HG03280 (cell line): Measurements from ENCODE around the gene PITPNM1.
"Not testable (repeated sequence)": the region's sequence is repeated elsewhere in the genome, so short reads cannot be mapped to it uniquely, and the experiment has no call there.

Experiments
- ATAC-seq: cut with Tn5 transposase; IDR thresholded peaks from one replicate; pipeline ENCODE4 v1.9.1; 2021; ENCODE audit warnings: mild to moderate bottlenecking, moderate library complexity; ENCODE audit not compliant: unreplicated experiment

Gene PITPNM1

DNA sequence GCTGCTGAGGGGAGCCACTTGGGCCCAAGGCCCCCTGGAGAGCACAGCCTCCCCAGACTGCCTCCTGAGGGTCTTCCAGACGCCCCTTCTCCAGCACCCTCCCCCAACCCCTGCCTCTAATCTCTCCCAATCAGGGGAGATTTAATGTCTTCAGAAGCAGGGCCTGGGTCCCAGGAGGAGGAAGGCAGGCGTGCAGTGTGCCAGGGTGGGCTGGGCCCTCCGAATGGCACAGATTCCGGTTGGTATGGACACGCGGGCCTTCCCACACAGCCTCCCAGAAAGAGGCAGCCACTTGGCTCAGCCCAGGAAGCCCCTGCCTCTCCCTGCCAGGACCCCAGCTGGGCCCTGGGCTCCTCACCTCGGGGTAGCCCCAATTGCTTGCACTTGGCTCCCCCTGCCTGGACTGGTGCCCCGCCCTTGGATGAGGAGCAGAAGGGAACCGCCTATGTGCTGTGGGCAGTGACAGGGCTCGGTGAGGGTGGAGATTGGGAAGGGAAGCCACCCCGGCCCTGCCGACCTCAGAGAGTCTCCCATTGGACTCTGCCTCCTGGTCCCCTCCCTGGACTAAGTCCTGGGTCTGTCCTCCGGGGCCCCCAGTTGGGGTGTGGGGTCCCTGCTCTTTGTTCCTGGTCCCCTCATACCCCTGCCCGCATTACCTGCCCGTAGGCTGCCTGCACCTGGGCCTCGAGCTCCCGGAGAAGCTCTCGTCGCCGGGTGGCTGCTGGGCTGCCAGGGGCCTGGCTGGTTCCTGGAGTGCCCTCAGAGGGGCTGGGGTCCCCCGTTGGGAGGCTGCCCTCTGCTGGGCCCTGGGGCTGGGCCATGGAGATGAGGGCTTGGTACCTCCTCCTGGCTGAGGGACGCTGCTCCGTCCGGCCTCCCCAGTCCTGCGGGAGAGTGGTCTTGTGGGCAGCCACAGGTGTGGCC, 18.7 kb upstream of the PITPNM1 start:
- ATAC-seq: no peak

- ATAC-seq: no peak
Measured at GRCh38 chr11:67522844-67523555, 17.8 kb upstream of the PITPNM1 start, which contains the start of gene CABP2. Gene CABP2, minus strand, starts transcription at chr11:67523446. Its CDS starts 120 bp downstream, at chr11:67523326.

DNA sequence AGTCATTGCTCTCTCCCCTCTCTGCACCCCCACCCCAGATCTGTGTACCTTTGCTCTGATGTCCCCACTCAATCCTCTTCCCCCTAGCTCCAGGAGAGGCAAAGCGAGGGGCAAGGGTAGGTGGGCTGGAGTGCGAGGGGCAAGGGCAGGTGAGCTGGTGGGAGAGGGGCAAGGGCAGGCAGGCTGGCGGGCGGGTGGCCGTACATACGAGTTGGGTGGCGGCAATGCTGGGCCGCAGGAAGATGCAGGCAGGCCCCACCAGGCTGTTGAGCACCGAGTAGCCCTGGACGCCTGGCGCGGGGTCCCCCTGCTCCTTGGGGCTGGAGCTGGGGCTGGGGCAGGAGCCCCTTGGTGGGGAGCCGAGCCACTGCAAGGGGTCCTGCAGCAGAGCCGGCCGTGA, 17.2 kb upstream of the PITPNM1 start:
- ATAC-seq: no peak

GRCh38 chr11:67521924-67522323, 16.8 kb upstream of the PITPNM1 start:
- ATAC-seq: no peak

DNA sequence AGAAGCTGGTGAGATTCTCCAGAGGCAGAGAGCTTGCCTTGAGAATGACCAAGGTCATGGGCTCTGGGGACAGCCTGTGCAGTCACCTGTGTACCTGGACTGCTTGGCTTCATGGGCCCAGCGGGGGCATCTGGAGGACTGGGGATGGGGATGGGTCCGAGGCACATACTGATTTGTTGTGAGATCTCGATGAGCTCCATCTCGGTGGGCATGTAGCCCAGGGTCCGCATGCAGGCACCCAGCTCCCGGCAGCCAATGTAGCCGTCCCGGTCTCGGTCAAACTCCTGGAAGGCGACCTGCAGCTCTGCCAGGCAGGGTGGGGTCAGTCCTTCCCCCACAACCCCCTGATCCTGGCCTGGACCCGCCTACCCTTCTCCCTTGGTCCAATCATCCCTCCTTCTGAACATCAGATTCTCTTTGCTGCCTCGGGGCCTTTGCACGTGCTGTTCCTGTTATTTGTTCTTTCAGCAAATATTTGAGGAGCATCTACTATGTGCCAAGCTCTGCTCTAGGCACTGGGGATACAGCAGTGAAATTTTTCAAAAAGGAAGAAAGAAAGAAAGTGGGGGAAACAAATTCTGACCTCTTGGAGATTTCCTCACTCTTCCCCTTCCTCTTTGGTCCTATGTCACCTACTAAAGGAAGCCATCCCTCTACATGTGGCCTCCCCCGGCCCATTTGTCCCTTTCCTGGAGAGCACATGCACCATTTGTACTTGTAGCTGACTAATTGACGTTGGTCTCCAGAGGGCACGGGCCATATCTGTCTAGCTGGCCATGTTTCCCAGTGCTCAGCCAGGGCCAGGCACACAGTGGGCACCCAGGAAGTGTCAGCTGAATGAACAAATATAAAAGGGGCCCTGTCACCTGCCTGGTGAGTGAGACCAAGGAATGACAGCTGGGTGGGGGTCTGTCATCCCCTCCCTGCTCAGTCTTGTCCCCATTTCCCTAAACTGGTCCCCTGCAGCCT, 16.0 kb upstream of the PITPNM1 start:
- no peak for ATAC-seq

GRCh38 chr11:67519726-67520125, 14.6 kb upstream of the PITPNM1 start:
- ATAC-seq: no peak

GRCh38 chr11:67517784-67518552, 12.8 kb upstream of the PITPNM1 start:
- no peak for ATAC-seq

DNA sequence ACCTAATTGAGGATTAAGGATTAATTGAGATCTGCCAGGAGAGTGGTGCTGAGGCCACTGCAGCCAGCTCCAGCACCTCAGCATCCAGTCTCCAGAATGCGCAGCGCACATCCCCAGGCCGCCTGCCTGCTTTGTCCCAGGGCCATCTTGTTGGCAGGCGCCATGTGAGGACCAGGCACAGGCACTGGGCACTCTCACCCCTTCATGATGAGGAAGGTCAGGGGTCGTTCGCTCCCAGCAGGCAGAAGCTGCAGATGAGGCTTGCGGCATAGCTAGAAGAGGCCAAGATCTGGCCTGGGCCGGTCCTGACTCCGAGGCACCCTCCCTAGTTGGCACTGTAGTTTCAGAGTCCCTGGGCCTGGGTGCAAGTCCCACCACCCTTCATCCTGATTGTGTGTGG, 11.6 kb upstream of the PITPNM1 start:
- no peak for ATAC-seq

- ATAC-seq: no peak
Measured at GRCh38 chr11:67514116-67514515, 9.0 kb upstream of the PITPNM1 start.

DNA sequence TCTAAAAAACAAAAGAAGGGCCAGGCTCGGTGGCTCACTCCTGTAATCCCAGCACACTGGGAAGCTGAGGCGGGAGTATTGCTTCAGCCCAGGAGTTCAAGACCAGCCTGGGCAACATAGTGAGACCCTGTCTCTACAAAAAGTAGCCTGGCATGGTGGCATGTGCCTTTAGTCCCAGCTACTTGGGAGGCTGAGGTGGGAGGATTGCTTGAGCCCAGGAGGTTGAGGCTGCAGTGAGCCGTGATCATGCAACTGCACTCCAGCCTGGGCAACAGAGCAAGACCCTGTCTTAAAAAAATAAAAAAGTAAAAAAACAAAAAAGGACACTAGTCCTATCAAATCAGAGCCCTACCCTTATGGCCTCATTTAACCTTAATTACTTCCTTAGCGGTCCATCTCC, 6.4 kb upstream of the PITPNM1 start:
- not testable (repeated sequence) for ATAC-seq

GRCh38 chr11:67510023-67510345, 4.8 kb upstream of the PITPNM1 start:
- no peak for ATAC-seq

DNA sequence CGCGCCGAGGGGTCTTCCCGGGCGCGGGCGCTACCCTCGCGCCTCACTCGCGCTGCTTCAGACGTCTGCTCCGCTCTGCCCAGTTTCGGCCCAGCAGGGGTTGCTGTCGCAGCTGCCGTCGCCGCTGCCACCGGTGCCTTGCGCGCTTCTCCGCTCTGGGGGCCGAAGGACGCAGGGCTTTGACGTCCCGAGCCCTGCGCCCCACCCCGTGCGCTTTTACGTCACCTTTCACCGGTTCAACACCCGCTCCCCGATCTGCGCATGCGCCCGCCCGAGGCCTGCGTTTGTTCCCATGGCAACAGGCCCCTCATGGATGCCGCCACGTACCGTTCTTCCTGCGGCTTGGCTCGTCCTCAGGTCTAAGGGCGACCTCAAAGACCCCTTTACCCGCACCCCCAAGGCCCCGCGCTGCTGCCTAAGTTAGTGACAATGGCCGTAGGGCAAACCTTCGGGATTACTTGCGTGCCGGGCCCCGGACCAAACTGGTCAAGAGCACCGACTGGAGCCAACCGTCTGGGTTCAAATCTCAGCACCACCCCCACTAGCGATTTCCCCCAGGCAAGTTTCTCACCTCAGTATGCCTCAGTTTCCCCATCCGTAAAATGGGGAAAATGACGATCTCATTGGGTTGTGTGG, 3.4 kb upstream of the PITPNM1 start:
- peak; percentile 39 for ATAC-seq

DNA sequence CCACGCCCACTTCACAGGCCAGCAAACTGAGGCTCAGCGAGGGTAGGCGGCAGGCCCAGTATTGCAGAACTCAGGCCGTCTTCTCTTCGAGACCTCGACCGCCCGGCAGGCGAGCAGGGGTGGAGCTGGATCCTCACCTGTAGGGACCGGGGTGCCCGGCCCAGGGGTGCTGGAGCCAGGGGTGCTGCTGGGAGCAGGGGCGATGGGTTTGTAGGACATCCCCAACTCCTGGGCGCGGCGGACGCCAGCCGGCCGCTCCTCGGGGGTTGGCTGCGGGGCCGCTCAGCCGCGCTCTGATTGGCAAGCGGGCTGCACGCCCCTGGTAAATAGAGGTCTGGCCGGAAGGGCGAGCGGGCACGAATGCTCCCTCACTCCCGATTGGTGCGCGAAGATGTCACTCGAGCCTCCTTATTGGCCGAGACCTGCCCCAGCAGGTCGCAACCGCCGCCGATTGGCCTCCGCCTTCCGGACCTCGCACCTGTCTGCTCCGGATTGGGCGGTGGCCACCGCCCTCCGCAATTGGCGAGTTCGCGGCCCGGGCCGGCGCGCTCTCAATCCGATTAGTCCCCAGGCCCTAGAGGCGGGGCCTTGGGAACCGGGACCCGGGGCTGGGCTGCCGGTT, 2.8 kb upstream of the PITPNM1 start, which contains the start of gene CDK2AP2:
Gene CDK2AP2 (minus strand): TSS at position 299 of the 622 bp plus-strand sequence. CDS start 80 bp downstream, at position 219.
- ATAC-seq: peak; percentile 72

GRCh38 chr11:67507242-67507863, 2.2 kb upstream of the PITPNM1 start:
- no peak for ATAC-seq

DNA sequence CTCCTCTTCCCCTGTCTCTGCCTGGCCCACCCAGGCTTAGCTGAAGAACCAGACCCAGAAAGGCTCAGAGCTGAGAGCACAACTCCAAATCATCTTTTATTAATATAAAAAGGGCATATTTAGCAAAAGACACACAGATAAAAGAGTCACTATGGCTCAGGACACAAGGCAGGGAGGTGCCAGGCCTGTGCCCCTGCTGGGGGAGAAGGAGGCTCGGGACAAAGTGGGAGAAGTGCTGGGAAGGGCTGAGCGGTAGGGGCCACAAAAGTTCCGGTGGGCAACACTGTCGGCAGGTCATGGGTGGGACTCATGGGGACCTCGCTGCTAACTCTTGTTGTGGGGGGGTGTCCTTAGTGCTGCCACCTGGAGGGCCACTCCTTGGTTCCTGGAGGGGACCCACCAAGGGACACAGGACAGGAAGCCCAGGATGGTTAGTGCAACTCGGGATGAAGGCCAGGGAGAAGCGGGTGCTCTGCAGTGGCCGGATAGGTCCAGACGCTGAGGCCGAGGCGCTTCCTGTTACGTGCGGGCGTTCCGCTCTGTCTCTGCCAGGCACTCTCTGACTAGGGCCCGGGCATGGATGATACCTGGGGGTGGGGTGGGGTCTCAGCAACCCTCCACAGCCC, 1.4 kb upstream of the PITPNM1 start:
- ATAC-seq: no peak

DNA sequence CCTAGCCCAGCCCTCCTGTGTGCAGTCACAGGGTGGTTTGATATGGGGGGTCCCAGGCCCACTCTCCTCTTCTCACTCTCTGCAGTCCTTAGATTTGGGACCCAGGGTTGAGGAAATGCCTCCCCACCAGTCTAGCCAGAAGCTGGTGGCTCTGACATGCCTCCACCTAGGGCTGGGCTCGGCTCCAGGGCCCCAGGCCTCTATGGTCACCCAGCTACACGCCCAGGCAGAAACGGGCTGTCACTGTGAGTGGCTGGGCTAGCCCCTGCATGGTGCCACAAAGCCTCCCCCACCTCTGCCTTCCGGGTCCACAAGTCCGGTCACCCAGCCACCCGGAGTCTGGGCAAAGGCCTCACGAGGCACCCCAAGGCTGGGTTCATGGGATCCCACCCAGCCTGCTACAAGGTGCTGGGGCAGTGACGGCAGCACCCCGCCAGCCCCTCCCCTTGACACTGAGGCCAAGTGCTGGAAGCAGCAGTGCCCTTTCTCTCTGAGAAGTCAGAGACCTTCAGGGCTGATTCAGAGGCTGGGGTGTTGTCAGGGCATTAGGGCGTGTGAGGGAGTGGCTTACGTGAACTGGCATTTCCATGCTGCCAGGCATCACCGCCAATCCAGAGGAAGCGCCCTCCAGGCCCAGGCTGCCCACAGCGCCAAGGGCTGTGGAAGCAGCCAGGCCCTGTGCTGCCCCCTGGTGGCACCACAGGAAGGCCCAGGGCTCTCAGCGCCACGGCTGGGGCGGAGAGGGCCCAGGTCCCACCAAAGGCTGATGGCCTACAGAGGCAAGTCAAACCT, 638 bp upstream of the PITPNM1 start:
- ATAC-seq: peak; percentile 24
